ENCODE measurements around the gene PPP1R12C. TPM values are rescaled to one million over a fixed set of nuclear protein-coding genes. Genes with fewer than 3 reads are reported as not detected.

The PPP1R12C gene
- total RNA-seq, 1 experiment from 2014 or later, result 158 TPM

GRCh38 chr19:55078996-55079395 lies 38.4 kb downstream of the PPP1R12C start:
- Histone ChIP-seq H3K4me1 (ENCODE audit: control insufficient read depth, insufficient read depth, low read length) (peaks cover 2% of the 10 kb centered on the region; the same call in 1 of the 2 replicates), H3K36me3 (ENCODE audit: control insufficient read depth, insufficient read depth, low read length) (no peaks in the 10 kb centered on the region), H3K27me3 (ENCODE audit: control insufficient read depth, insufficient read depth, low read length) (no peaks in the 10 kb centered on the region), H3K4me3 (ENCODE audit: low read depth in 2 of 2, low read length in 2 of 2) (no peak overlapping the region), H3K9me3 (ENCODE audit: control insufficient read depth, insufficient read depth, low read depth, low read length) (no peaks in the 10 kb centered on the region), H3K27ac (ENCODE audit: low read length) (no peak overlapping the region)
- CTCF ChIA-PET, result no interaction called here
- BruUV-seq (replicated peaks), result no TSS peak
- POLR2A ChIA-PET, result no interaction called here
- in situ Hi-C loops (cut with HindIII; ENCODE audit: low pct_unique_long_range_greater_than_20kb, low sequenced_read_pairs) (no loop called here), intact Hi-C loops (cut with micrococcal nuclease; ENCODE audit: unreplicated experiment) (no loop called here)
- no peak for TF ChIP-seq REST (IDR thresholded peaks at IDR 0.05; ENCODE audit: insufficient read depth in 1 of 2, low read depth in 2 of 2, low read length in 1 of 2)
- no peak for TF ChIP-seq SIN3A (IDR thresholded peaks at IDR 0.05; ENCODE audit: borderline replicate concordance, insufficient read depth, low read depth, low read length)
- TF ChIP-seq POLR2AphosphoS5 (IDR thresholded peaks at IDR 0.05; ENCODE audit: low read depth, low read length), result no peak
- no peak for TF ChIP-seq CTCF (IDR thresholded peaks at IDR 0.05)
- TF ChIP-seq TCF7L2 (IDR thresholded peaks at IDR 0.05; ENCODE audit: low read depth, low read length), result no peak
- DNase-seq (ENCODE audit: low read depth, low spot score) (no peak), ATAC-seq (no peak)

- no peaks in the 10 kb centered on the region for H3K9me3 ChIP-seq (ENCODE audit: control insufficient read depth, insufficient read depth, low read depth, low read length)
- ATAC-seq, result no peak
- no TSS peak for BruUV-seq (replicated peaks)
- CTCF ChIA-PET, result no interaction called here
- H3K4me1 ChIP-seq (ENCODE audit: control insufficient read depth, insufficient read depth, low read length), result peaks cover 2% of the 10 kb centered on the region; the same call in 1 of the 2 replicates
- H3K4me3 ChIP-seq (ENCODE audit: low read depth in 2 of 2, low read length in 2 of 2), result no peak overlapping the region
- in situ Hi-C loops (cut with HindIII; ENCODE audit: low pct_unique_long_range_greater_than_20kb, low sequenced_read_pairs), result no loop called here
- intact Hi-C loops (cut with micrococcal nuclease; ENCODE audit: unreplicated experiment), result no loop called here
- TF ChIP-seq REST (IDR thresholded peaks at IDR 0.05; ENCODE audit: insufficient read depth in 1 of 2, low read depth in 2 of 2, low read length in 1 of 2) (no peak), TCF7L2 (IDR thresholded peaks at IDR 0.05; ENCODE audit: low read depth, low read length) (no peak), CTCF (IDR thresholded peaks at IDR 0.05) (no peak), SIN3A (IDR thresholded peaks at IDR 0.05; ENCODE audit: borderline replicate concordance, insufficient read depth, low read depth, low read length) (no peak), POLR2AphosphoS5 (IDR thresholded peaks at IDR 0.05; ENCODE audit: low read depth, low read length) (no peak)
- H3K27me3 ChIP-seq (ENCODE audit: control insufficient read depth, insufficient read depth, low read length), result no peaks in the 10 kb centered on the region
- H3K27ac ChIP-seq (ENCODE audit: low read length), result no peak overlapping the region
- POLR2A ChIA-PET, result interaction anchor here (0.6 kb wide), 1 partner anchor 114 kb away, joined by 3 read pairs; no protein-coding TSS in a partner anchor
- H3K36me3 ChIP-seq (ENCODE audit: control insufficient read depth, insufficient read depth, low read length), result no peaks in the 10 kb centered on the region
- no peak for DNase-seq (ENCODE audit: low read depth, low spot score)
These were observed 40.3 kb downstream of the PPP1R12C start for GRCh38 chr19:55077106-55077505.
